B cell (primary cell): Measurements from ENCODE around the gene FAAH2. TPM values are rescaled to one million over a fixed set of nuclear protein-coding genes. Genes with fewer than 3 reads are reported as not detected.

Experiments
- ATAC-seq: fragments of 200-7000 bp; cut with Tn5 transposase; one replicate; pipeline ENCODE4 v1.10.0; 2021; ENCODE audit warnings: low read depth, mild to moderate bottlenecking, moderate number of reproducible peaks, moderate library complexity
- CTCF ChIA-PET: fragments of 350-600 bp; sonication (Branson Sonifier 250); formaldehyde crosslinking; loops from one replicate; lab custom pipeline; 2021; ENCODE audit warnings: antibody characterized with exemption, inconsistent platforms; lab: Charles Lee
- POLR2A ChIA-PET: fragments of 350-600 bp; sonication (Branson Sonifier 250); formaldehyde crosslinking; loops from one replicate; lab custom pipeline; 2021; ENCODE audit warnings: antibody characterized with exemption; lab: Charles Lee
- DNase-seq: peaks from one replicate; pipeline ENCODE4 v3.0.0; 2013
- H2AFZ ChIP-seq: 2 replicates; pipeline ENCODE4 v1.6.1; 2012; ENCODE audit warnings: mild to moderate bottlenecking, low read depth, low read length; ENCODE audit not compliant: insufficient read depth, poor library complexity, severe bottlenecking
- H3K27ac ChIP-seq, 2 donors: 1 replicate in 1 of 2; 2 replicates in 1 of 2; pipeline ENCODE4 v1.5.1; 2012 to 2013; ENCODE audit warnings: low read length in 2 of 2, mild to moderate bottlenecking in 2 of 2, moderate library complexity in 1 of 2
- H3K27me3 ChIP-seq, 4 experiments: fragments of 200-600 bp in 1 of 4; sonication (generic) in 1 of 4; replicated peaks in 1 of 4; 1 replicate in 2 of 4; 2 replicates in 2 of 4; pipeline versions ENCODE4 v1.6.1 to v1.7.0; 2013 to 2016; ENCODE audit warnings: low read length in 3 of 4, mild to moderate bottlenecking in 2 of 4, mixed read lengths in 1 of 4, moderate library complexity in 1 of 4; ENCODE audit not compliant: insufficient read depth in 4 of 4, control insufficient read depth in 3 of 4; ENCODE audit errors: control extremely low read depth in 1 of 4
- H3K36me3 ChIP-seq, 2 experiments: replicated peaks in 1 of 2; 1 replicate in 1 of 2; 2 replicates in 1 of 2; pipeline versions ENCODE4 v1.6.1 to v1.7.1; 2013; ENCODE audit warnings: low read length in 1 of 2; ENCODE audit not compliant: insufficient read depth in 2 of 2, control insufficient read depth in 1 of 2; ENCODE audit errors: control extremely low read depth in 1 of 2, extremely low read depth in 1 of 2
- H3K4me1 ChIP-seq, 2 donors: fragments of 200-600 bp in 1 of 2; sonication (generic) in 1 of 2; 1 replicate in 1 of 2; 2 replicates in 1 of 2; pipeline versions ENCODE4 v1.5.1 to v1.6.1; 2013 to 2017; ENCODE audit warnings: low read length in 2 of 2; ENCODE audit not compliant: control insufficient read depth in 2 of 2, insufficient read depth in 2 of 2
- H3K4me2 ChIP-seq: replicated peaks from 2 replicates; pipeline ENCODE3; 2012; ENCODE audit warnings: mild to moderate bottlenecking, low read depth, low read length; ENCODE audit not compliant: poor library complexity, severe bottlenecking
- H3K4me3 ChIP-seq, 5 experiments: fragments of 200-600 bp in 1 of 5; sonication (generic) in 1 of 5; 1 replicate in 3 of 5; 2 replicates in 2 of 5; pipeline versions ENCODE4 v1.5.1 to v1.7.0; 2011 to 2016; ENCODE audit warnings: low read length in 4 of 5, mild to moderate bottlenecking in 4 of 5, low read depth in 2 of 5, control low read depth in 1 of 5, moderate library complexity in 1 of 5; ENCODE audit not compliant: insufficient read depth in 1 of 5; ENCODE audit errors: control extremely low read depth in 1 of 5, extremely low read depth in 1 of 5
- H3K79me2 ChIP-seq: fragments of 200-600 bp; sonication (generic); one replicate; pipeline ENCODE4 v1.6.0; 2016; ENCODE audit warnings: low read length; ENCODE audit not compliant: control insufficient read depth, insufficient read depth
- H3K9ac ChIP-seq: fragments of 200-600 bp; sonication (generic); 2 replicates; pipeline ENCODE4 v1.6.1; 2017; ENCODE audit warnings: mild to moderate bottlenecking, low read length, moderate library complexity
- H3K9me3 ChIP-seq, 3 donors: one replicate each; pipeline versions ENCODE4 v1.6.1 to v1.7.1; 2013; ENCODE audit warnings: low read length in 2 of 3; ENCODE audit not compliant: control insufficient read depth in 2 of 3, insufficient read depth in 1 of 3; ENCODE audit errors: control extremely low read depth in 1 of 3
- H4K20me1 ChIP-seq: 2 replicates; pipeline ENCODE4 v1.6.0; 2012; ENCODE audit warnings: mild to moderate bottlenecking, low read length; ENCODE audit not compliant: insufficient read depth, control insufficient read depth, poor library complexity, severe bottlenecking
- H3K27ac Mint-ChIP-seq: one replicate; pipeline ENCODE4 v1.8.0; 2021; ENCODE audit warnings: mixed read lengths
- H3K27me3 Mint-ChIP-seq: one replicate; pipeline ENCODE4 v1.8.0; 2021; ENCODE audit warnings: mixed read lengths
- H3K4me1 Mint-ChIP-seq: one replicate; pipeline ENCODE4 v1.8.0; 2021; ENCODE audit warnings: mixed read lengths
- H3K4me3 Mint-ChIP-seq: one replicate; pipeline ENCODE4 v1.8.0; 2021; ENCODE audit warnings: mixed read lengths
- H3K9me3 Mint-ChIP-seq: one replicate; pipeline ENCODE4 v1.8.0; 2022; ENCODE audit warnings: mixed read lengths; ENCODE audit not compliant: insufficient read depth
- CTCF ChIP-seq: fragments of 200-600 bp; IDR thresholded peaks from one replicate; pipeline ENCODE4 v1.8.0; 2022; ENCODE audit warnings: antibody characterized with exemption, mild to moderate bottlenecking
- EZH2 ChIP-seq: IDR thresholded peaks from 2 replicates; pipeline ENCODE4 v1.6.1; 2012; ENCODE audit warnings: borderline replicate concordance, low read depth, mild to moderate bottlenecking, moderate library complexity, low read length; ENCODE audit not compliant: insufficient read depth, poor library complexity, severe bottlenecking
- WGBS: methylation state at CpG from one replicate; pipeline ENCODE4 v1.1.5; 2013; ENCODE audit warnings: missing lambda C conversion rate; ENCODE audit not compliant: insufficient coverage; 5-methylcytosine and 5-hydroxymethylcytosine counted together
- intact Hi-C: fragments of 100-400 bp; cut with micrococcal nuclease; formaldehyde crosslinking; loops from one replicate; pipeline ENCODE4 v1.10.0; 2022
- polyA plus RNA-seq: library from polyadenylated mRNA; depleted of rRNA; stranded (reverse); fragments of >200 nt; gene quantifications from 2 replicates; pipeline ENCODE4 v1.2.3, GENCODE V29; 2012
- total RNA-seq, 2 donors: library from RNA; stranded (reverse); fragments of 120-200 nt in 1 of 2; gene quantifications; 1 replicate in 1 of 2; 2 replicates in 1 of 2; pipeline versions ENCODE4 v1.2.3 to v1.2.4, GENCODE V29; 2013 to 2022

Gene FAAH2
- total and polyA plus RNA-seq, 2 donors (not counting 1 experiment from before 2014, with no cell fraction given) = 0.85 to 18.0 TPM

- Histone ChIP-seq H4K20me1 (no peaks in the 10 kb centered on the region), H3K9me3 (peaks cover 0 to 27% (median 0%) of the 10 kb centered on the region in 3 donors), H3K27me3 (no peaks in the 10 kb centered on the region), H2AFZ (no peak overlapping the region), H3K27ac (no peak overlapping the region), H3K4me2 (no peak overlapping the region), H3K4me3 (no peak overlapping the region), H3K79me2 (no peaks in the 10 kb centered on the region), H3K4me1 (no peaks in the 10 kb centered on the region), H3K36me3 (no peaks in the 10 kb centered on the region), H3K9ac (no peak overlapping the region)
- no peaks in the 10 kb centered on the region for H3K27me3 Mint-ChIP-seq
- ATAC-seq (no peak), DNase-seq (no peak)
- intact Hi-C loops = no loop called here
- ChIA-PET CTCF (no interaction called here), POLR2A (no interaction called here)
- no peak overlapping the region for H3K4me3 Mint-ChIP-seq
- peaks cover 4% of the 10 kb centered on the region for H3K9me3 Mint-ChIP-seq
- TF ChIP-seq CTCF = no peak
- TF ChIP-seq EZH2 = no peak
- no peaks in the 10 kb centered on the region for H3K4me1 Mint-ChIP-seq
- 90% methylated on average over 3 of the region's 4 CpGs for WGBS
- H3K27ac Mint-ChIP-seq = no peak overlapping the region
Observed at GRCh38 chrX:57265126-57265525, 21.4 kb upstream of the FAAH2 start.

- Mint-ChIP-seq H3K27ac (no peak overlapping the region), H3K9me3 (peaks cover 4% of the 10 kb centered on the region), H3K27me3 (no peaks in the 10 kb centered on the region), H3K4me3 (no peak overlapping the region), H3K4me1 (no peaks in the 10 kb centered on the region)
- Histone ChIP-seq H3K27ac (no peak overlapping the region), H3K36me3 (no peaks in the 10 kb centered on the region), H3K79me2 (no peaks in the 10 kb centered on the region), H4K20me1 (no peaks in the 10 kb centered on the region), H2AFZ (no peak overlapping the region), H3K4me2 (no peak overlapping the region), H3K4me1 (no peaks in the 10 kb centered on the region), H3K9ac (no peak overlapping the region), H3K4me3 (no peak overlapping the region), H3K27me3 (no peaks in the 10 kb centered on the region), H3K9me3 (peaks cover 0 to 36% (median 0%) of the 10 kb centered on the region in 3 donors)
- TF ChIP-seq CTCF (no peak), EZH2 (no peak)
- ATAC-seq (no peak), DNase-seq (no peak)
- intact Hi-C loops = no loop called here
- POLR2A ChIA-PET = no interaction called here
- CTCF ChIA-PET = no interaction called here
- 71% methylated on average over 1 of the region's 3 CpGs for WGBS
Observed at GRCh38 chrX:57266275-57266674, 20.2 kb upstream of the FAAH2 start.
